GM12801 (cell line): Measurements from ENCODE around the gene KRT1.

Experiments
- TF ChIP-seq, protein P1 (sequence below): IDR thresholded peaks from one replicate; pipeline ENCODE4 v1.5.1; 2011; ENCODE audit warnings: control low read depth; ENCODE audit not compliant: insufficient read length; ENCODE audit errors: extremely low read depth

The KRT1 gene

DNA sequence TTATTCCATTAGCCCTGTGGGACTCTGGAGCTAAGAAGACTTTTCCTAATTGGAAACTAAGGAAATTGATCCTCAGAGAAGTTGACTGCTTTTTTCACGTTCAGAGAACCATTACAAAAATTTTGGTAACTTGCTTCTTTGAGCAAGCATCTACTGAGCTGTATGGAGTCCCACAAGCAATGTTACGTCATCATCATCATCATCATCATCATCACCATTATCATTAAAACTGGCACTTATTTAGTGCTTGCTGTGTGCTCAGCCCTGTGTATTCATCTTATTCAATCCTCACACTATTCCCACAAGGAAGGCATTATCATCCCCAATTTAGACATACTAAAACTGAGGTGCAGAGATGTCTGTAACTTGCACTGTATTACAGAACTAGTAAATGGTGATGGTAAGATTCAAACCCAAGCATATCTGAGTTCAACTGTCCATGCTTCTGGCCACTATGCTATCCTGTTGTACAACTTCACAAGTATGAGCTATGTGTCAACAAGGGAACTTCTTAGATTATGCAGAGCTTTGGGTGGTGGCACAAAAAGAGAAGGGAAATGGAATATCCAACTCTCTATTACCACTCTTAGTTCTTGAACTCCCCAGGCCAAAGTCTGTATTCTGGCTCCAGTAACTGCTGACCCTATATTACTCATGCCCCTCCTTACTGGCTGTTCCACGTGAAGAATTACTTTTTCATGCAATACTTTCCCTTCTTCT lies 6.3 kb downstream of the KRT1 start:
- TF ChIP-seq, protein P1, sequence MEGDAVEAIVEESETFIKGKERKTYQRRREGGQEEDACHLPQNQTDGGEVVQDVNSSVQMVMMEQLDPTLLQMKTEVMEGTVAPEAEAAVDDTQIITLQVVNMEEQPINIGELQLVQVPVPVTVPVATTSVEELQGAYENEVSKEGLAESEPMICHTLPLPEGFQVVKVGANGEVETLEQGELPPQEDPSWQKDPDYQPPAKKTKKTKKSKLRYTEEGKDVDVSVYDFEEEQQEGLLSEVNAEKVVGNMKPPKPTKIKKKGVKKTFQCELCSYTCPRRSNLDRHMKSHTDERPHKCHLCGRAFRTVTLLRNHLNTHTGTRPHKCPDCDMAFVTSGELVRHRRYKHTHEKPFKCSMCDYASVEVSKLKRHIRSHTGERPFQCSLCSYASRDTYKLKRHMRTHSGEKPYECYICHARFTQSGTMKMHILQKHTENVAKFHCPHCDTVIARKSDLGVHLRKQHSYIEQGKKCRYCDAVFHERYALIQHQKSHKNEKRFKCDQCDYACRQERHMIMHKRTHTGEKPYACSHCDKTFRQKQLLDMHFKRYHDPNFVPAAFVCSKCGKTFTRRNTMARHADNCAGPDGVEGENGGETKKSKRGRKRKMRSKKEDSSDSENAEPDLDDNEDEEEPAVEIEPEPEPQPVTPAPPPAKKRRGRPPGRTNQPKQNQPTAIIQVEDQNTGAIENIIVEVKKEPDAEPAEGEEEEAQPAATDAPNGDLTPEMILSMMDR, result no peak

DNA sequence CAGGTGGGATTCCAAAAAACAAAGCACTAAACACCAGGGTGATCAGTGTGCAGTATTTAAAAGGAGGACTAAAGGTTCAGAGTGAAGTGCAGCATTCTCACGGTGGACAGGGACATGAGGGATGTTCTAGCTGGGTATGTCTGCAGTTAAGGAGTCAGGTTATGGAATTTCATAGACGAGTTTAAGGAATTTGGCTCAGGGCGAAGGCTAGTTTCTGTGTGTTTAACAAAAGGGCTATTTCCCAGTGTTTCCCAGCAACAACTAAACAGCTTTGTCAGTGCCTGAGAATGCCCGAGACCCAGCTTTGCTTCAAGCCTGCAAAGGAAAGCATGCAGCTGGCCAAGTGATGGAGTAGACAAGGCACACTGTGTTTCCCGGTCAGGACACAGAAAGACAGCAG lies 7.0 kb downstream of the KRT1 start:
- TF ChIP-seq, protein P1, result no peak

DNA sequence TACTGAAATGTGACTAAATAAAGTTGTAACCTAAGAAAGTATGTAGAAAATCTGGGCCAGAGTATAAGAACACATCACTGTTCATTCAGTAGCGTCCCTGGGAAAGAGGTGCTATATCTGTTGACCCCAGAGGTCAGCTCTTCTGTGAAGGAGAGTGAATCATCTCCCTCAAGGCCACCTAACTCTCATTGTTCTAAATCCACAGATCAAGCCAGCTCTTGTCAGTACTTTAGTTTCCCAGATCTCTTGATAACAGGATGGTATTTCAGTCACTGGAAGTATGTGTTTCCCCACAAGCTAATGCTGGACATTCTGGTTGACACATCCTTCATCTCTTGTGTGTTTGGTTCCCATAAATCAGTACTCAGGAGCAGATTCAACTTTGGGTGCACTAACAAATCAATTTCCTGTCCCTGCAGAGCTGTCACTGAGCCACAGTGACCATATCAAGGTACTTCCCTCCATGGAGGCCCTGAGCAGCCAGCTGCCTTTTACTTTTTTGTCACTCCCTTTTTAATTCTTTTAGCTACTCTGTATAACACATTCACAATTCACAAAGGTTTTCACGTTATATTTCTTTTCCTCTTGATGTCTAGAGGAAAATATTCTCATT lies 7.8 kb downstream of the KRT1 start:
- TF ChIP-seq, protein P1, result no peak

DNA sequence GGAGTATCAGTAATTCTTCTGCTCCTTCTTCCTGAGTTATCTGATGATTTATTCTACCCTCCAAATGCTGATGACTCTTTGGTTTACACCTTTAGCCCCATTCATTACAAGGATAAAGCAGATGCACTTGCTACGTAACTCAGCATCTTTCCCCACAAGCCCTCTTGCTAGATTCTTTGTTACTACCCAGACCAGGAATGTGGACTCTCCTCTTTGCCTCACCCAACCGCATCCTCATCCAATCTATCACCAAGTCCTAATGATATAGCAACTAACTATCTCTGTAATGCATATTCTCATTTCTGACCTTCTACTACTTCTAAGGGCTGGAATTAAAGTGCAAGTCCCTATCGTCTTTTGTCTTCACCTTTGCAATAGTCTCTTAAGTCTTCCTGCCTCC lies 9.2 kb downstream of the KRT1 start:
- TF ChIP-seq, protein P1, result no peak

DNA sequence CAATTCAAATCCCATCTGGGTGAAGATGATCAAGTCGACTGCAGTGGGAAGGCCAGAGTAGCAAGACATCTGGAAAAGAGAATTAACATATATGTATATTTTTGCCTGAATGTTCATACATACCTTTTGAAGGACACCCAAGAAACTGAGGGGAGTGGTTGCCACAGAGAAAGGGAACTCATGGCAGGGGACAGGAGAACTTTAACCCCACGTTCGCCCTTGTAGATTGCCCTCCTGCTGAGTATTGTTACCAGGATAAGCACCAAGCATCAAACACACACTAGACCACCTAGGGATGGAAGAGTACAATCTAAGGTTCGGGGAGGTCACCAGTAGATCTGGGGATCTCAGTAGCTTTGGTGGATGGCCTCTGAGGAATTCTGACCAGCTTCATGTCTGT lies 9.7 kb downstream of the KRT1 start:
- TF ChIP-seq, protein P1, result no peak

DNA sequence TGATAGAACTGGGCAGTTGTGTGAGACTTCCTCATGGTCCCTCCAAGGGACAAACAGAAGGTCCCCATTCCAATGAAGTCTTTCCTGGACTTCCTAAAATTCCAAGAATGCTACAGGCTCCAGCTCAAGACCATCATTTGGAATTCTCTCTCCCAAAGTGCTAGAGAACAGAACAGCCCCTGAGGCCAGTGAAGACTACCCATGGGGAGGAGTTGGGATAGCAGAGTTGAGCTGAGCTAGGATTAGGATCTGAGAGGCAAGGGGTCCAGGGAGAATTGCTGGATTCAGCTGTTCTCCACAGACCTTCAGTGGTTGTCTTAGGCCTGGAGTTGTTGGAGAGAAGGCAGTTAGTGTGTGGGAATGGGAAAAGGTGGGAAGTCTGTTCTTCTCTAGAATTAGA lies 10.8 kb downstream of the KRT1 start:
- TF ChIP-seq, protein P1, result no peak

DNA sequence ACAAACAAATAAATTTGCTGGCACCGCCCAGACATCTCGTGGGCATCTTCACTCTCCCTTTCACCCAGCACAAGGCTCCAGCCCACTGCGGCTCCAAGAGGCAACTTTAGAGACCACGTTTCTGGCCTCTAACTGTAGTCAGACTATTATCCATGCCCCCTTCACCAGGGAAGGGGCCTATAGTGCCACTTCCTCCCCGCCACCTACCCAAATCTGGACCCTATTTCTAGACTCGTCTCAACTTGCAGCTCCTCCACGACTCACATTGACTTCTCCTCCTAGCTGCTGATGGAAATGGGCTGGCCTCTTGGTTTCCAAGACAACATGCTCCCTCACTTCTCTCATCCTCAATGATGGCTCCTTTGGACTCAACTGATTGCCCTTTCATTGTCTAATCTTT lies 12.3 kb downstream of the KRT1 start:
- TF ChIP-seq, protein P1, result no peak
